LNCaP clone FGC (cell line): ENCODE results near the gene LAS1L.
"Not testable (repeated sequence)": the region's sequence is repeated elsewhere in the genome, so short reads cannot be mapped to it uniquely, and the experiment has no call there.

Experiments
- DNase-seq: peaks from one replicate; pipeline ENCODE4 v3.0.0-alpha.2; 2011; ENCODE audit warnings: low read depth
- H3K4me3 ChIP-seq: 2 replicates; pipeline ENCODE4 v1.5.1; 2011; ENCODE audit warnings: mild to moderate bottlenecking, low read depth, low read length, control low read depth
- CTCF ChIP-seq: IDR thresholded peaks from 2 replicates; pipeline ENCODE4 v1.5.1; 2012; ENCODE audit warnings: mild to moderate bottlenecking; ENCODE audit not compliant: control insufficient read depth, insufficient read depth; ENCODE audit errors: extremely low read depth

LAS1L gene

GRCh38 chrX:65574356-65574755 lies 39.8 kb upstream of the LAS1L start:
- no peak for TF ChIP-seq CTCF
- no peak for DNase-seq
- H3K4me3 ChIP-seq = no peak overlapping the region

GRCh38 chrX:65572971-65573370 lies 38.4 kb upstream of the LAS1L start:
- DNase-seq = no peak
- H3K4me3 ChIP-seq = no peak overlapping the region
- TF ChIP-seq CTCF = no peak

GRCh38 chrX:65562850-65563249 lies 28.3 kb upstream of the LAS1L start:
- not testable (repeated sequence) for H3K4me3 ChIP-seq, DNase-seq

GRCh38 chrX:65551489-65552339 lies 17.1 kb upstream of the LAS1L start:
- DNase-seq = no peak
- no peak for TF ChIP-seq CTCF
- no peak overlapping the region for H3K4me3 ChIP-seq

- TF ChIP-seq CTCF = no peak
- no peak for DNase-seq
- H3K4me3 ChIP-seq = no peak overlapping the region
Measured at GRCh38 chrX:65551086-65551485, 16.5 kb upstream of the LAS1L start.

GRCh38 chrX:65545456-65545855 lies 10.9 kb upstream of the LAS1L start:
- H3K4me3 ChIP-seq = no peak overlapping the region
- DNase-seq = no peak
- TF ChIP-seq CTCF = no peak

- no peak overlapping the region for H3K4me3 ChIP-seq
- no peak for DNase-seq
- no peak for TF ChIP-seq CTCF
Measured at GRCh38 chrX:65537229-65537628, 2.6 kb upstream of the LAS1L start.
